HCT116 (cell line): ENCODE measurements around the gene ASPN. TPM values are rescaled to one million over a fixed set of nuclear protein-coding genes. Genes with fewer than 3 reads are reported as not detected.

ENCODE experiments used
- ATAC-seq: fragments of 200-7000 bp; cut with Tn5 transposase; 2 replicates; pipeline ENCODE4 v1.9.1; 2020; ENCODE audit warnings: mild to moderate bottlenecking, moderate library complexity
- BruUV-seq: library from RNA; stranded (reverse); fragments of 400-500 nt; replicated peaks from 2 replicates; lab custom pipeline; 2021; lab: Mats Ljungman, UMichigan
- CTCF ChIA-PET: fragments of 300-600 bp; sonication (Branson Sonifier 250); formaldehyde crosslinking; loops from one replicate; lab custom pipeline; 2021; ENCODE audit warnings: antibody characterized with exemption; lab: Charles Lee
- POLR2A ChIA-PET: fragments of 300-600, 350-600 bp; sonication (Branson Sonifier 250); formaldehyde crosslinking; loops from one replicate; lab custom pipeline; 2021; ENCODE audit warnings: antibody characterized with exemption; lab: Charles Lee
- RAD21 ChIA-PET, 2 experiments: fragments of 300-600 bp; sonication (Branson Sonifier 250); formaldehyde crosslinking; loops; one replicate each; lab custom pipeline; 2023; ENCODE audit warnings: low total read pairs in 2 of 2; ENCODE audit not compliant: uncharacterized antibody in 2 of 2, unreplicated experiment in 2 of 2, low non-redundant PET in 1 of 2; lab: Charles Lee
- DNase-seq: peaks from one replicate; pipeline ENCODE4 v3.0.0-alpha.2; 2010; ENCODE audit warnings: low read depth, low spot score
- H2AFZ ChIP-seq: fragments of 200-600 bp; shearing (Covaris generic), sonication (generic); 2 replicates; pipeline ENCODE4 v1.6.1; 2017; ENCODE audit warnings: low read depth, mixed run types, mixed read lengths, antibody characterized with exemption, low read length; ENCODE audit not compliant: poor library complexity, severe bottlenecking
- H3K27ac ChIP-seq: 2 replicates; pipeline ENCODE4 v1.5.1; 2012; ENCODE audit warnings: low read depth, low read length
- H3K27me3 ChIP-seq: fragments of 200-600 bp; sonication (generic); 2 replicates; pipeline ENCODE4 v1.6.1; 2016; ENCODE audit warnings: mixed run types, low read length, mixed read lengths; ENCODE audit not compliant: insufficient read depth
- H3K36me3 ChIP-seq, 2 experiments: fragments of 200-500 bp in 1 of 2; fragments of 200-600 bp in 1 of 2; sonication (Bioruptor generic) in 1 of 2; sonication (generic) in 1 of 2; 2 replicates each; pipeline versions ENCODE4 v1.5.1 to v1.6.1; 2014 to 2016; ENCODE audit warnings: low read length in 2 of 2, inconsistent platforms in 1 of 2, mixed read lengths in 1 of 2, mixed run types in 1 of 2; ENCODE audit not compliant: insufficient read depth in 2 of 2, control insufficient read depth in 1 of 2
- H3K4me1 ChIP-seq, 2 experiments: fragments of 200-600 bp in 1 of 2; sonication (generic) in 1 of 2; 2 replicates each; pipeline versions ENCODE4 v1.5.1 to v1.6.1; 2012 to 2017; ENCODE audit warnings: low read length in 2 of 2, inconsistent platforms in 1 of 2, mild to moderate bottlenecking in 1 of 2, mixed read lengths in 1 of 2, mixed run types in 1 of 2, moderate library complexity in 1 of 2; ENCODE audit not compliant: insufficient read depth in 2 of 2, control insufficient read depth in 1 of 2
- H3K4me2 ChIP-seq: fragments of 200-600 bp; sonication (generic); 2 replicates; pipeline ENCODE4 v1.6.1; 2017; ENCODE audit warnings: mixed run types, low read length, mixed read lengths
- H3K4me3 ChIP-seq, 2 experiments: fragments of 200-600 bp in 1 of 2; sonication (generic) in 1 of 2; replicated peaks in 1 of 2; 2 replicates each; pipeline ENCODE4 v1.5.1; 2011 to 2016; ENCODE audit warnings: low read length in 2 of 2, control low read depth in 1 of 2, low read depth in 1 of 2, mild to moderate bottlenecking in 1 of 2, mixed read lengths in 1 of 2, mixed run types in 1 of 2
- H3K79me2 ChIP-seq: fragments of 200-600 bp; sonication (generic); 2 replicates; pipeline ENCODE4 v1.6.1; 2017; ENCODE audit warnings: mild to moderate bottlenecking, mixed run types, low read length, moderate library complexity, mixed read lengths; ENCODE audit not compliant: insufficient read depth
- H3K9ac ChIP-seq: fragments of 200-600 bp; sonication (generic); 2 replicates; pipeline ENCODE4 v1.6.1; 2016; ENCODE audit warnings: low read length, mixed read lengths
- H3K9me2 ChIP-seq: fragments of 200-600 bp; sonication (generic), shearing (Covaris generic); 2 replicates; pipeline ENCODE4 v1.6.1; 2017; ENCODE audit warnings: mixed run types, mild to moderate bottlenecking, moderate library complexity; ENCODE audit not compliant: insufficient read depth
- H3K9me3 ChIP-seq, 2 experiments: fragments of 200-500 bp in 1 of 2; fragments of 200-600 bp in 1 of 2; sonication (Bioruptor generic) in 1 of 2; sonication (generic) in 1 of 2; 2 replicates each; pipeline ENCODE4 v1.6.1; 2014 to 2017; ENCODE audit warnings: low read length in 2 of 2, mixed read lengths in 2 of 2, inconsistent platforms in 1 of 2, low read depth in 1 of 2, mild to moderate bottlenecking in 1 of 2, mixed run types in 1 of 2, moderate library complexity in 1 of 2; ENCODE audit not compliant: control insufficient read depth in 1 of 2, insufficient read depth in 1 of 2
- H4K20me1 ChIP-seq: fragments of 200-600 bp; sonication (generic), shearing (Covaris generic); 2 replicates; pipeline ENCODE4 v1.6.1; 2017; ENCODE audit warnings: mixed run types, mild to moderate bottlenecking, moderate library complexity; ENCODE audit not compliant: insufficient read depth
- CEBPB ChIP-seq: IDR thresholded peaks from 2 replicates; pipeline ENCODE4 v1.6.1; 2012; ENCODE audit warnings: low read depth
- EGR1 ChIP-seq: IDR thresholded peaks from 2 replicates; pipeline ENCODE4 v1.6.1; 2012; ENCODE audit warnings: low read depth
- ELF1 ChIP-seq: IDR thresholded peaks from 2 replicates; pipeline ENCODE4 v1.6.1; 2012; ENCODE audit warnings: low read depth, borderline replicate concordance
- EZH2 ChIP-seq: fragments of 200-600 bp; sonication (generic); IDR thresholded peaks from 2 replicates; pipeline ENCODE4 v1.6.1; 2017; ENCODE audit warnings: antibody characterized with exemption, mixed run types
- EZH2phosphoT487 ChIP-seq: fragments of 200-600 bp; IDR thresholded peaks from 2 replicates; pipeline ENCODE4 v1.6.1; 2018; ENCODE audit warnings: antibody characterized with exemption, borderline replicate concordance
- FOSL1 ChIP-seq: IDR thresholded peaks from 2 replicates; pipeline ENCODE4 v1.6.1; 2012; ENCODE audit warnings: low read depth
- JUND ChIP-seq: IDR thresholded peaks from 2 replicates; pipeline ENCODE4 v1.6.1; 2012
- POLR2AphosphoS5 ChIP-seq: IDR thresholded peaks from 2 replicates; pipeline ENCODE4 v1.6.1; 2011; ENCODE audit warnings: mild to moderate bottlenecking, low read depth, low read length, moderate library complexity
- RAD21 ChIP-seq: IDR thresholded peaks from 2 replicates; pipeline ENCODE4 v1.6.1; 2012; ENCODE audit warnings: low read depth, mild to moderate bottlenecking
- SIN3A ChIP-seq: IDR thresholded peaks from 2 replicates; pipeline ENCODE4 v1.6.1; 2012; ENCODE audit warnings: low read depth
- SP1 ChIP-seq: IDR thresholded peaks from 2 replicates; pipeline ENCODE4 v1.6.1; 2012; ENCODE audit warnings: low read depth
- SRF ChIP-seq: IDR thresholded peaks from 2 replicates; pipeline ENCODE4 v1.6.1; 2012; ENCODE audit warnings: low read depth
- YY1 ChIP-seq: IDR thresholded peaks from 2 replicates; pipeline ENCODE4 v1.6.1; 2011; ENCODE audit warnings: low read length, low read depth, moderate library complexity, mild to moderate bottlenecking; ENCODE audit not compliant: insufficient replicate concordance; ENCODE audit errors: extremely low read depth
- intact Hi-C: fragments of 100-400 bp; cut with micrococcal nuclease; formaldehyde crosslinking; loops from 2 replicates; pipeline ENCODE4 v1.10.0; 2022
- total RNA-seq: library from RNA; stranded (reverse); gene quantifications from one replicate; pipeline ENCODE4 v1.2.1, GENCODE V29; 2021; ENCODE audit not compliant: unreplicated experiment
- TF ChIP-seq, protein P1 (sequence below): IDR thresholded peaks from 2 replicates; pipeline ENCODE4 v1.6.1; 2012; ENCODE audit warnings: low read depth
- TF ChIP-seq, protein P2 (sequence below), 3 experiments: fragments of 200-600 bp in 1 of 3; sonication (generic) in 1 of 3; IDR thresholded peaks in 2 of 3; conservative IDR thresholded peaks in 1 of 3; 2 replicates each; pipeline ENCODE4 v1.5.1; 2012 to 2017; ENCODE audit warnings: low read depth in 2 of 3, low read length in 2 of 3, antibody characterized with exemption in 1 of 3, borderline replicate concordance in 1 of 3, control low read depth in 1 of 3, mild to moderate bottlenecking in 1 of 3, mixed read lengths in 1 of 3, mixed run types in 1 of 3, moderate library complexity in 1 of 3; ENCODE audit not compliant: insufficient read depth in 1 of 3

Gene ASPN
- total RNA-seq, 1 experiment from 2014 or later: not detected

DNA sequence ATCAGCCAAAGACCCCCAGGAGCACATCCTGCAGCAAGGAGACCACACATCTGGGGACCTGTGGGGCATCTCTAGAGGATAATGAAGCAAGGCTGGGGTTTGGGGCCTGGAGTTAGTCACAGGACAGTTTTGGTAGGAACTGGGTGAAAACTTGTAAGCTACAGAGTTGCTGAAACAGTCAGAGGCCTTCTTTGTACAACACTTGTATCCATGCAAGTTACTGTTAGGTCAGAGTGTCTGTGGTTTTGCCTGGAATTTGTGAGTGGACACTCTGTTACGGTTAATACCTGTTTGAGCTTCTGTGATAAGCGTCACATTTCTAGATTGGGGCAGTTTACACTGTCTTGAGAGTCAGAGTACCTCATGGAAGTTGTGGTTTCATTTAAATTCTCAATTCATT is 22.6 kb upstream of the ASPN start (continued):
- TF ChIP-seq, protein P1, sequence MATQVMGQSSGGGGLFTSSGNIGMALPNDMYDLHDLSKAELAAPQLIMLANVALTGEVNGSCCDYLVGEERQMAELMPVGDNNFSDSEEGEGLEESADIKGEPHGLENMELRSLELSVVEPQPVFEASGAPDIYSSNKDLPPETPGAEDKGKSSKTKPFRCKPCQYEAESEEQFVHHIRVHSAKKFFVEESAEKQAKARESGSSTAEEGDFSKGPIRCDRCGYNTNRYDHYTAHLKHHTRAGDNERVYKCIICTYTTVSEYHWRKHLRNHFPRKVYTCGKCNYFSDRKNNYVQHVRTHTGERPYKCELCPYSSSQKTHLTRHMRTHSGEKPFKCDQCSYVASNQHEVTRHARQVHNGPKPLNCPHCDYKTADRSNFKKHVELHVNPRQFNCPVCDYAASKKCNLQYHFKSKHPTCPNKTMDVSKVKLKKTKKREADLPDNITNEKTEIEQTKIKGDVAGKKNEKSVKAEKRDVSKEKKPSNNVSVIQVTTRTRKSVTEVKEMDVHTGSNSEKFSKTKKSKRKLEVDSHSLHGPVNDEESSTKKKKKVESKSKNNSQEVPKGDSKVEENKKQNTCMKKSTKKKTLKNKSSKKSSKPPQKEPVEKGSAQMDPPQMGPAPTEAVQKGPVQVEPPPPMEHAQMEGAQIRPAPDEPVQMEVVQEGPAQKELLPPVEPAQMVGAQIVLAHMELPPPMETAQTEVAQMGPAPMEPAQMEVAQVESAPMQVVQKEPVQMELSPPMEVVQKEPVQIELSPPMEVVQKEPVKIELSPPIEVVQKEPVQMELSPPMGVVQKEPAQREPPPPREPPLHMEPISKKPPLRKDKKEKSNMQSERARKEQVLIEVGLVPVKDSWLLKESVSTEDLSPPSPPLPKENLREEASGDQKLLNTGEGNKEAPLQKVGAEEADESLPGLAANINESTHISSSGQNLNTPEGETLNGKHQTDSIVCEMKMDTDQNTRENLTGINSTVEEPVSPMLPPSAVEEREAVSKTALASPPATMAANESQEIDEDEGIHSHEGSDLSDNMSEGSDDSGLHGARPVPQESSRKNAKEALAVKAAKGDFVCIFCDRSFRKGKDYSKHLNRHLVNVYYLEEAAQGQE: no peak
- TF ChIP-seq CEBPB (no peak), RAD21 (no peak)
- TF ChIP-seq, all 23 proteins: peak for 0

DNA sequence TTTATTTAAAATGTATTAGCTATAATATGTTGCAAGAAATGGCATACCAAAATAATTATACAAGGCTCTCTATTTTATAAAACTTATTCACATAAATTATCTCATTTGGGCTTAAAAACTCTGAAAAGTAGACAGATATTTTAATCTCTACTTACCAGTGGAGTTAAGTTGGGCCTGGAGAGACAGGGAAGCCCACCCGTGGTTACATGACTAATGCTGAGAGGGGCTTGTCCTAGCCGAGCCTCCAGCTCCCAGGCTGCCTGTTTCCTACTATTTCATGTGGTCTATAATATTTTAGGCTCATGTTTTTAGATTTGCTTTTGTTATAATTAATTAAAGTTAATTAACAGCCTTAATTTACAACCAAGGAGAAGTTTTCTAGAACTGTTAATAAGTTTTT is 20.9 kb upstream of the ASPN start:
- ChIA-PET RAD21 (no interaction called here), CTCF (interaction anchor here (1.0 to 1.5 kb wide), 2 partner anchors 47 to 288 kb away, joined by 3 read pairs; no protein-coding TSS in a partner anchor), POLR2A (no interaction called here)
- no peaks in the 10 kb centered on the region for H3K79me2 ChIP-seq
- H3K9me2 ChIP-seq: no peaks in the 10 kb centered on the region
- no peak overlapping the region for H3K4me3 ChIP-seq
- H2AFZ ChIP-seq: no peak overlapping the region
- DNase-seq: no peak
- no peaks in the 10 kb centered on the region for H4K20me1 ChIP-seq
- TF ChIP-seq POLR2AphosphoS5: no peak
- TF ChIP-seq EZH2: no peak
- no peak for TF ChIP-seq JUND
- no peak for TF ChIP-seq SIN3A
- TF ChIP-seq ELF1: no peak
- TF ChIP-seq, protein P2, sequence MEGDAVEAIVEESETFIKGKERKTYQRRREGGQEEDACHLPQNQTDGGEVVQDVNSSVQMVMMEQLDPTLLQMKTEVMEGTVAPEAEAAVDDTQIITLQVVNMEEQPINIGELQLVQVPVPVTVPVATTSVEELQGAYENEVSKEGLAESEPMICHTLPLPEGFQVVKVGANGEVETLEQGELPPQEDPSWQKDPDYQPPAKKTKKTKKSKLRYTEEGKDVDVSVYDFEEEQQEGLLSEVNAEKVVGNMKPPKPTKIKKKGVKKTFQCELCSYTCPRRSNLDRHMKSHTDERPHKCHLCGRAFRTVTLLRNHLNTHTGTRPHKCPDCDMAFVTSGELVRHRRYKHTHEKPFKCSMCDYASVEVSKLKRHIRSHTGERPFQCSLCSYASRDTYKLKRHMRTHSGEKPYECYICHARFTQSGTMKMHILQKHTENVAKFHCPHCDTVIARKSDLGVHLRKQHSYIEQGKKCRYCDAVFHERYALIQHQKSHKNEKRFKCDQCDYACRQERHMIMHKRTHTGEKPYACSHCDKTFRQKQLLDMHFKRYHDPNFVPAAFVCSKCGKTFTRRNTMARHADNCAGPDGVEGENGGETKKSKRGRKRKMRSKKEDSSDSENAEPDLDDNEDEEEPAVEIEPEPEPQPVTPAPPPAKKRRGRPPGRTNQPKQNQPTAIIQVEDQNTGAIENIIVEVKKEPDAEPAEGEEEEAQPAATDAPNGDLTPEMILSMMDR (IDR thresholded peaks at IDR 0.05 in 2 of 3, conservative IDR thresholded peaks at IDR 0.05 in 1 of 3; ENCODE audit: borderline replicate concordance in 1 of 3, insufficient read depth in 1 of 3, low read depth in 2 of 3, low read length in 2 of 3): no peak
- no peak for TF ChIP-seq SP1
- TF ChIP-seq CEBPB: no peak
- no peak for TF ChIP-seq FOSL1
- TF ChIP-seq YY1: no peak
- no peak for TF ChIP-seq EGR1
- TF ChIP-seq SRF: no peak
- TF ChIP-seq EZH2phosphoT487: no peak
- intact Hi-C loops: no loop called here
- BruUV-seq: no TSS peak
- H3K4me1 ChIP-seq: peaks cover 0 to 11% of the 10 kb centered on the region in 2 experiments; a peak in 3 of 4 replicates
- no peaks in the 10 kb centered on the region for H3K36me3 ChIP-seq
- H3K9me3 ChIP-seq: no peaks in the 10 kb centered on the region
- H3K27ac ChIP-seq: no peak overlapping the region
- no peak overlapping the region for H3K4me2 ChIP-seq
- no peaks in the 10 kb centered on the region for H3K27me3 ChIP-seq
- ATAC-seq: no peak
- H3K9ac ChIP-seq: no peak overlapping the region
